CD4-positive, alpha-beta T cell (primary cell): ENCODE measurements around the gene EIF4E1B. TPM values are rescaled to one million over a fixed set of nuclear protein-coding genes. Genes with fewer than 3 reads are reported as not detected.
"Not testable (repeated sequence)": the region's sequence is repeated elsewhere in the genome, so short reads cannot be mapped to it uniquely, and the experiment has no call there.

Experiments used
- ATAC-seq: fragments of 200-7000 bp; cut with Tn5 transposase; one replicate; pipeline ENCODE4 v1.10.0; 2022; ENCODE audit warnings: mild to moderate bottlenecking; ENCODE audit not compliant: poor library complexity
- CTCF ChIA-PET: fragments of 350-600 bp; sonication (Branson Sonifier 250); formaldehyde crosslinking; loops from one replicate; lab custom pipeline; 2021; ENCODE audit warnings: antibody characterized with exemption, inconsistent platforms; lab: Charles Lee
- POLR2A ChIA-PET: fragments of 350-600 bp; sonication (Branson Sonifier 250); formaldehyde crosslinking; loops from one replicate; lab custom pipeline; 2021; ENCODE audit warnings: antibody characterized with exemption, inconsistent platforms; lab: Charles Lee
- DNase-seq, 14 experiments: peaks; one replicate each; pipeline ENCODE4 v3.0.0-alpha.2; 2013 to 2020; ENCODE audit warnings: mixed read lengths in 2 of 14
- H3K27ac ChIP-seq, 2 donors: one replicate each; pipeline versions ENCODE4 v1.5.1 to v1.7.0; 2013; ENCODE audit warnings: low read length in 2 of 2, low read depth in 1 of 2, mild to moderate bottlenecking in 1 of 2
- H3K27me3 ChIP-seq, 2 experiments: 1 replicate in 1 of 2; 2 replicates in 1 of 2; pipeline versions ENCODE4 v1.6.1 to v1.7.0; 2013; ENCODE audit warnings: low read length in 2 of 2, control low read depth in 1 of 2, mild to moderate bottlenecking in 1 of 2, moderate library complexity in 1 of 2; ENCODE audit not compliant: insufficient read depth in 2 of 2, control insufficient read depth in 1 of 2
- H3K36me3 ChIP-seq: one replicate; pipeline ENCODE4 v1.6.1; 2013; ENCODE audit warnings: low read length, control low read depth; ENCODE audit not compliant: insufficient read depth
- H3K4me1 ChIP-seq: one replicate; pipeline ENCODE4 v1.6.1; 2013; ENCODE audit warnings: low read length, control low read depth; ENCODE audit not compliant: insufficient read depth
- H3K4me3 ChIP-seq: one replicate; pipeline ENCODE4 v1.5.1; 2013; ENCODE audit warnings: mild to moderate bottlenecking, low read length, moderate library complexity
- H3K9me3 ChIP-seq, 2 experiments: 1 replicate in 1 of 2; 2 replicates in 1 of 2; pipeline versions ENCODE4 v1.6.1 to v1.7.0; 2013; ENCODE audit warnings: low read length in 2 of 2, mild to moderate bottlenecking in 2 of 2, control low read depth in 1 of 2, moderate library complexity in 1 of 2; ENCODE audit not compliant: control insufficient read depth in 1 of 2, insufficient read depth in 1 of 2
- H3K27ac Mint-ChIP-seq: one replicate; pipeline ENCODE4 v1.8.0; 2020; ENCODE audit warnings: mixed read lengths
- H3K27me3 Mint-ChIP-seq: one replicate; pipeline ENCODE4 v1.8.0; 2021; ENCODE audit warnings: mixed read lengths
- H3K36me3 Mint-ChIP-seq: one replicate; pipeline ENCODE4 v1.8.0; 2021; ENCODE audit warnings: low read depth, mixed read lengths
- H3K4me1 Mint-ChIP-seq: one replicate; pipeline ENCODE4 v1.8.0; 2021; ENCODE audit warnings: low read depth, mixed read lengths
- H3K4me3 Mint-ChIP-seq: one replicate; pipeline ENCODE4 v1.8.0; 2020; ENCODE audit warnings: mild to moderate bottlenecking, mixed read lengths
- H3K9me3 Mint-ChIP-seq: one replicate; pipeline ENCODE4 v1.8.0; 2020; ENCODE audit warnings: mixed read lengths
- CTCF ChIP-seq: fragments of 200-600 bp; IDR thresholded peaks from one replicate; pipeline ENCODE4 v1.8.0; 2022; ENCODE audit warnings: antibody characterized with exemption, mild to moderate bottlenecking
- intact Hi-C, 2 experiments: fragments of 100-400 bp; cut with DNase I in 1 of 2; cut with micrococcal nuclease in 1 of 2; formaldehyde crosslinking; loops; one replicate each; pipeline versions ENCODE4 v1.15.1 to v1.9.0; 2023 to 2025; cut with DNase I, micrococcal nuclease
- total RNA-seq, 174 experiments: library from RNA in 2 of 174; stranded (reverse) in 2 of 174; gene quantifications; one replicate each; pipeline ENCODE4 v1.2.3 and lab custom pipeline; 2021 to 2026

EIF4E1B gene
- total RNA-seq, 2 experiments from 2014 or later: not detected

GRCh38 chr5:176590035-176590717 lies 40.3 kb upstream of the EIF4E1B start:
- no peaks in the 10 kb centered on the region for H3K36me3 ChIP-seq
- intact Hi-C loops: no loop called here
- Mint-ChIP-seq H3K27me3 (no peaks in the 10 kb centered on the region), H3K4me3 (no peak overlapping the region), H3K4me1 (no peaks in the 10 kb centered on the region), H3K27ac (no peak overlapping the region), H3K36me3 (no peaks in the 10 kb centered on the region), H3K9me3 (peaks cover 4% of the 10 kb centered on the region)
- DNase-seq: no peak
- ChIA-PET POLR2A (no interaction called here), CTCF (no interaction called here)
- no peaks in the 10 kb centered on the region for H3K4me1 ChIP-seq
- H3K9me3 ChIP-seq: peaks cover 3 to 22% of the 10 kb centered on the region in 2 experiments
- H3K27ac ChIP-seq: no peak overlapping the region
- ATAC-seq: no peak
- no peak overlapping the region for H3K4me3 ChIP-seq
- TF ChIP-seq CTCF: no peak
- no peaks in the 10 kb centered on the region for H3K27me3 ChIP-seq

GRCh38 chr5:176591667-176592066 lies 38.8 kb upstream of the EIF4E1B start:
- H3K27me3 Mint-ChIP-seq, POLR2A ChIA-PET, H3K36me3 Mint-ChIP-seq, H3K27ac ChIP-seq, H3K9me3 Mint-ChIP-seq, H3K4me1 ChIP-seq, DNase-seq, CTCF ChIA-PET, H3K27me3 ChIP-seq, H3K36me3 ChIP-seq, H3K4me3 ChIP-seq, H3K4me1 Mint-ChIP-seq, ATAC-seq, H3K4me3 Mint-ChIP-seq, H3K9me3 ChIP-seq, intact Hi-C loops, H3K27ac Mint-ChIP-seq: not testable (repeated sequence)

- Mint-ChIP-seq H3K36me3 (no peaks in the 10 kb centered on the region), H3K27ac (no peak overlapping the region), H3K27me3 (no peaks in the 10 kb centered on the region), H3K4me3 (no peak overlapping the region), H3K9me3 (no peaks in the 10 kb centered on the region), H3K4me1 (peaks cover 8% of the 10 kb centered on the region)
- no peak for DNase-seq
- ChIA-PET CTCF (no interaction called here), POLR2A (no interaction called here)
- H3K4me1 ChIP-seq: peaks cover 11% of the 10 kb centered on the region
- H3K4me3 ChIP-seq: no peak overlapping the region
- intact Hi-C loops: no loop called here
- H3K27ac ChIP-seq: no peak overlapping the region
- H3K27me3 ChIP-seq: no peaks in the 10 kb centered on the region
- H3K9me3 ChIP-seq: peaks cover 0 to 6% of the 10 kb centered on the region in 2 experiments
- no peaks in the 10 kb centered on the region for H3K36me3 ChIP-seq
- ATAC-seq: no peak
- TF ChIP-seq CTCF: no peak
Measured at GRCh38 chr5:176592573-176592972, 37.9 kb upstream of the EIF4E1B start.
